ENCODE results near the gene TMEM108. TPM values are rescaled to one million over a fixed set of nuclear protein-coding genes. Genes with fewer than 3 reads are reported as not detected.

Gene TMEM108
- polyA plus RNA-seq, 3 donors, result not detected

DNA sequence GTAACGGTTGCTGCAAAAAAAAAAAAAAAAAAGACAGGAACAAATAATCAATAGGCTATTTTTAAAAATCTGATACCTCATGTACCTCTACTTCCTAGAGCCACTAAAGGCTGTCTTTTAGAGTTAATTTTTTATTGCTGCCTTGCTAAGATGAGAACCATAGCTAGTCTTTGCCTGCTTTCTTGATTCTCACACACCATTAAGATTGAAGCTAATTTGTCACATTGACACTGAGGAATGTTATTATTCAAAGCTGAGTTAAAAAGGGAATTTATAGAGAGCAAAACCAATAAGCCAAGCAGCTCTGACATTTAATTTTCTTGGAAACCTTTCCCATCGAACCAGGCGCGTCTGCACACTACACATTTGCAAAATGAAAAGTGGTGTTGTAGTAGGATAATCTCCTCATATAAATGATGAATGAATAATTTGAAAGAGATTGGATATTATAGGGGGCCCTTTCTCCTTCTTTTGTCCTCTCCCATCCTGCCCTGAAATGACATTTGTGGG lies 149.7 kb downstream of the TMEM108 start:
- Mint-ChIP-seq H3K27me3 (ENCODE audit: low read depth in 3 of 3) (peaks cover 0 to 4% (median 0%) of the 10 kb centered on the region in 3 donors), H3K4me1 (no peaks in the 10 kb centered on the region), H3K4me3 (no peak overlapping the region), H3K27ac (no peak overlapping the region), H3K9me3 (peaks cover 0 to 2% (median 0%) of the 10 kb centered on the region in 7 donors), H3K36me3 (no peaks in the 10 kb centered on the region)
- TF ChIP-seq, protein P1, sequence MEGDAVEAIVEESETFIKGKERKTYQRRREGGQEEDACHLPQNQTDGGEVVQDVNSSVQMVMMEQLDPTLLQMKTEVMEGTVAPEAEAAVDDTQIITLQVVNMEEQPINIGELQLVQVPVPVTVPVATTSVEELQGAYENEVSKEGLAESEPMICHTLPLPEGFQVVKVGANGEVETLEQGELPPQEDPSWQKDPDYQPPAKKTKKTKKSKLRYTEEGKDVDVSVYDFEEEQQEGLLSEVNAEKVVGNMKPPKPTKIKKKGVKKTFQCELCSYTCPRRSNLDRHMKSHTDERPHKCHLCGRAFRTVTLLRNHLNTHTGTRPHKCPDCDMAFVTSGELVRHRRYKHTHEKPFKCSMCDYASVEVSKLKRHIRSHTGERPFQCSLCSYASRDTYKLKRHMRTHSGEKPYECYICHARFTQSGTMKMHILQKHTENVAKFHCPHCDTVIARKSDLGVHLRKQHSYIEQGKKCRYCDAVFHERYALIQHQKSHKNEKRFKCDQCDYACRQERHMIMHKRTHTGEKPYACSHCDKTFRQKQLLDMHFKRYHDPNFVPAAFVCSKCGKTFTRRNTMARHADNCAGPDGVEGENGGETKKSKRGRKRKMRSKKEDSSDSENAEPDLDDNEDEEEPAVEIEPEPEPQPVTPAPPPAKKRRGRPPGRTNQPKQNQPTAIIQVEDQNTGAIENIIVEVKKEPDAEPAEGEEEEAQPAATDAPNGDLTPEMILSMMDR (IDR thresholded peaks at IDR 0.05), result no peak
- no peaks in the 10 kb centered on the region for H3K27me3 ChIP-seq (ENCODE audit: control insufficient read depth in 2 of 2, insufficient read depth in 2 of 2, low read length in 2 of 2)
- H3K9me3 ChIP-seq (replicated peaks in 1 of 2; ENCODE audit: control insufficient read depth in 1 of 2, insufficient read depth in 1 of 2, low read length in 2 of 2), result no peaks in the 10 kb centered on the region
- H3K9ac ChIP-seq (ENCODE audit: insufficient read depth, low read length, poor library complexity, severe bottlenecking), result no peak overlapping the region
- H3K36me3 ChIP-seq (replicated peaks in 1 of 2; ENCODE audit: control insufficient read depth in 1 of 2, insufficient read depth in 2 of 2, low read length in 2 of 2), result no peaks in the 10 kb centered on the region
- no CpG with 5 or more reads among the region's 4 CpGs for WGBS (ENCODE audit: insufficient coverage)
- no peak overlapping the region for H3K4me3 ChIP-seq (replicated peaks in 1 of 3; ENCODE audit: low read depth in 2 of 3, low read length in 3 of 3)
- H3K4me2 ChIP-seq (replicated peaks; ENCODE audit: extremely low read depth, low read length, poor library complexity, severe bottlenecking), result no peak overlapping the region
- intact Hi-C loops (cut with micrococcal nuclease), result no loop called here
- no peaks in the 10 kb centered on the region for H4K20me1 ChIP-seq (ENCODE audit: insufficient read depth, low read length)
- H3K4me1 ChIP-seq (ENCODE audit: control insufficient read depth in 1 of 2, insufficient read depth in 2 of 2, low read length in 2 of 2), result no peaks in the 10 kb centered on the region
- no peaks in the 10 kb centered on the region for H3K79me2 ChIP-seq (ENCODE audit: insufficient read depth, low read length)
- no peak for DNase-seq
- no peak overlapping the region for H2AFZ ChIP-seq (ENCODE audit: insufficient read depth, low read depth, low read length, poor library complexity, severe bottlenecking)
- no peak overlapping the region for H3K27ac ChIP-seq (ENCODE audit: low read depth in 1 of 2, low read length in 2 of 2)

DNA sequence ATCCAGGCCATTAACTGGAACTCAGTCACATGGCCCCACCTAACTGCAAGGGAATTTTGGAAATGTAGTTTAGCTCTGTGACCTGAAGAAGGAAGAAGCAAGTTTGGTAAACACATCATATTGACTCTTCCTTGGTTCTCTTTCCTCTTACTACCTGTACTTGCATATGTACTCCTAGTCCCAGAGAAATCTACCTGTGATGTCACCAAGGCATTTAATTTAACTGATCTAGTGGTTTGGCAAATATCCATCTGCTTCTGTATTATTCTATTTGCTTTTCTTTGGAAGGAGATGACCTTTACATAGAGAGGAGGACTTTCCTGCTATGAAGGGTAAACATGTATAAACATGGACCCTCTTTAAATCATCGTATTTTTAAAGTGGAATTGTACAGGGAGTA lies 150.8 kb downstream of the TMEM108 start:
- H3K4me2 ChIP-seq (replicated peaks; ENCODE audit: extremely low read depth, low read length, poor library complexity, severe bottlenecking), result no peak overlapping the region
- DNase-seq, result no peak
- no peaks in the 10 kb centered on the region for H3K36me3 ChIP-seq (replicated peaks in 1 of 2; ENCODE audit: control insufficient read depth in 1 of 2, insufficient read depth in 2 of 2, low read length in 2 of 2)
- H3K4me1 Mint-ChIP-seq, result no peaks in the 10 kb centered on the region
- H3K4me3 ChIP-seq (replicated peaks in 1 of 3; ENCODE audit: low read depth in 2 of 3, low read length in 3 of 3), result no peak overlapping the region
- no CpG with 5 or more reads among the region's 1 CpG for WGBS (ENCODE audit: insufficient coverage)
- no peak overlapping the region for H3K27ac ChIP-seq (ENCODE audit: low read depth in 1 of 2, low read length in 2 of 2)
- no peaks in the 10 kb centered on the region for H3K9me3 Mint-ChIP-seq
- H3K4me3 Mint-ChIP-seq, result no peak overlapping the region
- TF ChIP-seq, protein P1 (IDR thresholded peaks at IDR 0.05), result no peak
- no peaks in the 10 kb centered on the region for H3K36me3 Mint-ChIP-seq
- H3K27me3 ChIP-seq (ENCODE audit: control insufficient read depth in 2 of 2, insufficient read depth in 2 of 2, low read length in 2 of 2), result no peaks in the 10 kb centered on the region
- H2AFZ ChIP-seq (ENCODE audit: insufficient read depth, low read depth, low read length, poor library complexity, severe bottlenecking), result no peak overlapping the region
- no peaks in the 10 kb centered on the region for H4K20me1 ChIP-seq (ENCODE audit: insufficient read depth, low read length)
- H3K4me1 ChIP-seq (ENCODE audit: control insufficient read depth in 1 of 2, insufficient read depth in 2 of 2, low read length in 2 of 2), result no peaks in the 10 kb centered on the region
- no peak overlapping the region for H3K27ac Mint-ChIP-seq
- H3K79me2 ChIP-seq (ENCODE audit: insufficient read depth, low read length), result no peaks in the 10 kb centered on the region
- peaks cover 0 to under 1% (median 0%) of the 10 kb centered on the region in 3 donors for H3K27me3 Mint-ChIP-seq (ENCODE audit: low read depth in 3 of 3)
- intact Hi-C loops (cut with micrococcal nuclease), result no loop called here
- H3K9ac ChIP-seq (ENCODE audit: insufficient read depth, low read length, poor library complexity, severe bottlenecking), result no peak overlapping the region
- H3K9me3 ChIP-seq (replicated peaks in 1 of 2; ENCODE audit: control insufficient read depth in 1 of 2, insufficient read depth in 1 of 2, low read length in 2 of 2), result no peaks in the 10 kb centered on the region

Measured in CD14-positive monocyte (primary cell).